Trophoblast cell (in vitro differentiated cells and primary cell): Measurements from ENCODE around the gene STAT3.

Experiments used
- DNase-seq, 2 donors: peaks; one replicate each; pipeline ENCODE4 v3.0.0-alpha.2; 2016
- H2AFZ ChIP-seq: 2 replicates; pipeline ENCODE4 v1.6.1; 2013; ENCODE audit warnings: low read length, moderate library complexity, mild to moderate bottlenecking; ENCODE audit not compliant: insufficient read depth, poor library complexity
- H2AK5ac ChIP-seq: 2 replicates; pipeline ENCODE4 v1.6.1; 2013; ENCODE audit warnings: mild to moderate bottlenecking, low read length
- H2BK120ac ChIP-seq: 2 replicates; pipeline ENCODE4 v1.6.1; 2013; ENCODE audit warnings: low read length, mild to moderate bottlenecking, moderate library complexity; ENCODE audit not compliant: insufficient read depth, poor library complexity
- H2BK12ac ChIP-seq: 2 replicates; pipeline ENCODE4 v1.6.1; 2013; ENCODE audit warnings: mild to moderate bottlenecking, low read length, moderate library complexity
- H2BK5ac ChIP-seq: 2 replicates; pipeline ENCODE4 v1.6.1; 2013; ENCODE audit warnings: low read length, low read depth, moderate library complexity, mild to moderate bottlenecking; ENCODE audit not compliant: poor library complexity
- H3K14ac ChIP-seq: 2 replicates; pipeline ENCODE4 v1.6.1; 2013; ENCODE audit warnings: mild to moderate bottlenecking, low read length
- H3K18ac ChIP-seq: 2 replicates; pipeline ENCODE4 v1.6.1; 2013; ENCODE audit warnings: mild to moderate bottlenecking, low read length
- H3K23ac ChIP-seq: 2 replicates; pipeline ENCODE4 v1.6.1; 2013; ENCODE audit warnings: low read length
- H3K27ac ChIP-seq: 2 replicates; pipeline ENCODE4 v1.5.1; 2013; ENCODE audit warnings: low read depth, mild to moderate bottlenecking, inconsistent platforms, low read length, moderate library complexity
- H3K27me3 ChIP-seq: 2 replicates; pipeline ENCODE4 v1.6.1; 2013; ENCODE audit warnings: inconsistent platforms, mild to moderate bottlenecking, low read length, moderate library complexity; ENCODE audit not compliant: insufficient read depth
- H3K36me3 ChIP-seq, 2 experiments: 1 replicate in 1 of 2; 2 replicates in 1 of 2; pipeline ENCODE4 v1.6.1; 2013; ENCODE audit warnings: low read length in 2 of 2, mild to moderate bottlenecking in 2 of 2, moderate library complexity in 1 of 2; ENCODE audit not compliant: insufficient read depth in 2 of 2, control insufficient read depth in 1 of 2
- H3K4ac ChIP-seq: 2 replicates; pipeline ENCODE4 v1.6.1; 2013; ENCODE audit warnings: low read depth, mild to moderate bottlenecking, low read length, moderate library complexity
- H3K4me1 ChIP-seq, 2 experiments: 1 replicate in 1 of 2; 2 replicates in 1 of 2; pipeline ENCODE4 v1.6.1; 2013; ENCODE audit warnings: low read length in 2 of 2, mild to moderate bottlenecking in 2 of 2, moderate library complexity in 1 of 2; ENCODE audit not compliant: insufficient read depth in 2 of 2, control insufficient read depth in 1 of 2
- H3K4me2 ChIP-seq: 2 replicates; pipeline ENCODE4 v1.6.1; 2013; ENCODE audit warnings: inconsistent platforms, mild to moderate bottlenecking, low read length, moderate library complexity
- H3K4me3 ChIP-seq: 2 replicates; pipeline ENCODE4 v1.5.1; 2013; ENCODE audit warnings: mild to moderate bottlenecking, low read depth, low read length, inconsistent platforms
- H3K79me1 ChIP-seq: one replicate; pipeline ENCODE4 v1.6.1; 2013; ENCODE audit warnings: low read length
- H3K79me2 ChIP-seq: 2 replicates; pipeline ENCODE4 v1.6.1; 2013; ENCODE audit warnings: low read length, mild to moderate bottlenecking; ENCODE audit not compliant: control insufficient read depth, insufficient read depth, poor library complexity
- H3K9ac ChIP-seq: 2 replicates; pipeline ENCODE4 v1.6.1; 2013; ENCODE audit warnings: mild to moderate bottlenecking, low read length
- H3K9me3 ChIP-seq: 2 replicates; pipeline ENCODE4 v1.6.1; 2013; ENCODE audit warnings: low read depth, mild to moderate bottlenecking, control low read depth, inconsistent platforms, low read length; ENCODE audit not compliant: insufficient read depth
- H4K12ac ChIP-seq: 2 replicates; pipeline ENCODE4 v1.6.1; 2013; ENCODE audit warnings: low read depth, mild to moderate bottlenecking, low read length, moderate library complexity
- H4K8ac ChIP-seq: 2 replicates; pipeline ENCODE4 v1.6.1; 2013; ENCODE audit warnings: low read depth, mild to moderate bottlenecking, low read length, moderate library complexity
- H4K91ac ChIP-seq: one replicate; pipeline ENCODE4 v1.6.1; 2013; ENCODE audit warnings: low read depth, mild to moderate bottlenecking, low read length, moderate library complexity
- WGBS: extraction: QIAGEN DNeasy Blood & Tissue Kit; methylation state at CpG from one replicate; pipeline ENCODE4 v1.1.7; 2013; ENCODE audit warnings: missing lambda C conversion rate; ENCODE audit not compliant: insufficient read length, insufficient coverage; ENCODE audit errors: extremely low coverage; 5-methylcytosine and 5-hydroxymethylcytosine counted together

Gene STAT3

GRCh38 chr17:42283241-42284023, 104.8 kb downstream of the STAT3 start:
- peaks cover under 1 to 3% of the 10 kb centered on the region in 2 experiments for H3K4me1 ChIP-seq
- H3K4me2 ChIP-seq: no peak overlapping the region
- H4K8ac ChIP-seq: no peak overlapping the region
- no peak overlapping the region for H2BK120ac ChIP-seq
- no peak overlapping the region for H3K4me3 ChIP-seq
- no peak overlapping the region for H2BK12ac ChIP-seq
- no peak overlapping the region for H3K18ac ChIP-seq
- H2AK5ac ChIP-seq: no peak overlapping the region
- WGBS: no CpG with 5 or more reads among the region's 7 CpGs
- H2AFZ ChIP-seq: no peak overlapping the region
- no peak overlapping the region for H3K14ac ChIP-seq
- no peaks in the 10 kb centered on the region for H3K36me3 ChIP-seq
- peaks cover 1% of the 10 kb centered on the region for H3K9me3 ChIP-seq
- no peak overlapping the region for H3K4ac ChIP-seq
- no peak overlapping the region for H4K12ac ChIP-seq
- no peak overlapping the region for H3K23ac ChIP-seq
- H3K79me2 ChIP-seq: no peaks in the 10 kb centered on the region
- no peak overlapping the region for H2BK5ac ChIP-seq
- H3K27me3 ChIP-seq: peaks cover 8% of the 10 kb centered on the region
- DNase-seq: no peak
- H3K9ac ChIP-seq: no peak overlapping the region
- H4K91ac ChIP-seq: no peak overlapping the region
- no peak overlapping the region for H3K27ac ChIP-seq
- no peaks in the 10 kb centered on the region for H3K79me1 ChIP-seq

DNA sequence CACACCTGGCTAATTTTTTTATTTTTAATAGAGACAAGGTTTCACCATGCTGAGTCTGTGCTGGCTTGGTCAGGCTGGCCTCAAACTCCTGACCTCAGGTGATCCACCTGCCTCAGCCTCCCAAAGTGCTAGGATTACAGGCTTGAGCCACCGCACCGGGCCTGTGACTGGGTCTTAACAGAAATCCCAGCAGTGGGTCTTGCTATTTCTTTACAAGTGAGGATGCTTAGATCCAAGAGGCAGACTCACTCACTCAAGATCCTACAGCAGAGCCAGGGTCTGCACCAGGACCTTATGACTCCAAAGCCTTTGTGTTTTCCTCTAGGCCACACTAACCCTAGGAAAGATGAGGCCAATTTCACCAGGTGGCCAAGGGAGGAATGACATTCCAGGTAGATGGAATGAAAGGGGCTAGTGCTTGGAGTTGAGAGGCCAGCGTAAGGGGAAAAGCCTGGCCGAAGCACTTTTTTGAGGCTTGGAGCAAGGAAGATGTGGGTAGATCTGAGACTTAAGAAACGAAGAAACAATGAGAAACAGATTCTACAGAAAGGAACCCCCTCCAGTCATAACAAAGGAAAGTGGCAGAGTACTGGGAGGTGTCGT, 105.7 kb downstream of the STAT3 start:
- no peak overlapping the region for H3K14ac ChIP-seq
- no peaks in the 10 kb centered on the region for H3K4me1 ChIP-seq
- no peak overlapping the region for H3K18ac ChIP-seq
- H3K27ac ChIP-seq: no peak overlapping the region
- WGBS: no CpG with 5 or more reads among the region's 6 CpGs
- no peak overlapping the region for H4K8ac ChIP-seq
- no peak overlapping the region for H2AK5ac ChIP-seq
- H3K79me2 ChIP-seq: no peaks in the 10 kb centered on the region
- H3K23ac ChIP-seq: no peak overlapping the region
- H3K79me1 ChIP-seq: no peaks in the 10 kb centered on the region
- H3K4me3 ChIP-seq: no peak overlapping the region
- no peak overlapping the region for H3K4ac ChIP-seq
- H2BK5ac ChIP-seq: no peak overlapping the region
- H3K9ac ChIP-seq: no peak overlapping the region
- no peak overlapping the region for H3K4me2 ChIP-seq
- H2BK120ac ChIP-seq: no peak overlapping the region
- DNase-seq: no peak
- H3K27me3 ChIP-seq: peaks cover 6% of the 10 kb centered on the region
- peaks cover 1% of the 10 kb centered on the region for H3K9me3 ChIP-seq
- no peak overlapping the region for H2AFZ ChIP-seq
- H3K36me3 ChIP-seq: no peaks in the 10 kb centered on the region
- no peak overlapping the region for H4K12ac ChIP-seq
- no peak overlapping the region for H2BK12ac ChIP-seq
- H4K91ac ChIP-seq: no peak overlapping the region

DNA sequence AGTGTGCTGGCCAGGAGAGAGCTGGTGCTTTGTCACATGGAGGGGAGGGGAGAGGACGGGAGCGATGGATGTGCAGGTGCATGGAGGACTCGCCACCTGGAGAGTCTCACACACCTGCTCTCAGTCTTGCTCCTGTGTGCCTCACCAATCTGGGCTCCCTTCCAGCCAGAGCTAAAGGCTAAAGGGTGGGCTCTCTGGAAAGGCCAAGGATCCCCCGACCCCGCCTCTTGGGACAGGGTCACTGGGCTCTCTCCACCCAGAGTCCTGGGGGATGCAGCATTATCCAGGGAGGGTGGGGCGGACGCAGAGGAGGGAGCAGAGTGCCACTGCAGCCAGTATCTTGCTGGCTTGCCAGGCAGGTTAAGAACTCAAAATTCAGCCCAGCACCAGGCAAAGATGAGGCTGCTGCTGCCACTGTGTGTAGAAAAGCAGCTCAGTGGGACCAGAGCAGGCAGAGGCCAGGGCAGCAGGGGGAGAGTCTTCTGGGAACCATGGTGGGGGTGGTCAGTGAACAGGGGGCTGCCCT, 106.6 kb downstream of the STAT3 start:
- H3K36me3 ChIP-seq: no peaks in the 10 kb centered on the region
- H3K27me3 ChIP-seq: no peaks in the 10 kb centered on the region
- H4K12ac ChIP-seq: no peak overlapping the region
- H3K4ac ChIP-seq: no peak overlapping the region
- H3K4me1 ChIP-seq: peaks cover 0 to 6% of the 10 kb centered on the region in 2 experiments
- no peak overlapping the region for H3K27ac ChIP-seq
- no peak for DNase-seq
- H3K79me1 ChIP-seq: peaks cover 3% of the 10 kb centered on the region
- H3K14ac ChIP-seq: no peak overlapping the region
- H2BK120ac ChIP-seq: no peak overlapping the region
- no peak overlapping the region for H3K18ac ChIP-seq
- H3K9ac ChIP-seq: no peak overlapping the region
- H3K79me2 ChIP-seq: no peaks in the 10 kb centered on the region
- no peak overlapping the region for H2BK5ac ChIP-seq
- no peak overlapping the region for H3K4me3 ChIP-seq
- no peak overlapping the region for H4K91ac ChIP-seq
- H2AFZ ChIP-seq: no peak overlapping the region
- no peak overlapping the region for H2AK5ac ChIP-seq
- WGBS: no CpG with 5 or more reads among the region's 7 CpGs
- H4K8ac ChIP-seq: no peak overlapping the region
- peaks cover 1% of the 10 kb centered on the region for H3K9me3 ChIP-seq
- no peak overlapping the region for H3K23ac ChIP-seq
- H3K4me2 ChIP-seq: no peak overlapping the region
- H2BK12ac ChIP-seq: no peak overlapping the region

GRCh38 chr17:42279776-42280630, 108.2 kb downstream of the STAT3 start:
- peaks cover 12% of the 10 kb centered on the region for H3K79me1 ChIP-seq
- H3K23ac ChIP-seq: no peak overlapping the region
- H3K4me1 ChIP-seq: peaks cover 0 to 6% of the 10 kb centered on the region in 2 experiments
- H3K36me3 ChIP-seq: no peaks in the 10 kb centered on the region
- no peak overlapping the region for H3K4me2 ChIP-seq
- no peak for DNase-seq
- WGBS: no CpG with 5 or more reads among the region's 4 CpGs
- H3K9me3 ChIP-seq: no peaks in the 10 kb centered on the region
- H3K79me2 ChIP-seq: peaks cover 6% of the 10 kb centered on the region
- no peak overlapping the region for H3K14ac ChIP-seq
- H2BK120ac ChIP-seq: no peak overlapping the region
- no peak overlapping the region for H3K18ac ChIP-seq
- no peak overlapping the region for H4K91ac ChIP-seq
- H3K27me3 ChIP-seq: no peaks in the 10 kb centered on the region
- no peak overlapping the region for H4K8ac ChIP-seq
- H3K4ac ChIP-seq: no peak overlapping the region
- no peak overlapping the region for H2BK12ac ChIP-seq
- no peak overlapping the region for H3K27ac ChIP-seq
- H3K9ac ChIP-seq: no peak overlapping the region
- no peak overlapping the region for H2AFZ ChIP-seq
- no peak overlapping the region for H4K12ac ChIP-seq
- no peak overlapping the region for H3K4me3 ChIP-seq
- no peak overlapping the region for H2AK5ac ChIP-seq
- no peak overlapping the region for H2BK5ac ChIP-seq
